Glomerular visceral epithelial cell (primary cell): ENCODE data around the gene BCL2L11.
A peak's percentile ranks its signal among the peaks of the same experiment; 100 is the strongest.
"Not testable (repeated sequence)": the region's sequence is repeated elsewhere in the genome, so short reads cannot be mapped to it uniquely, and the experiment has no call there.

Experiments
- DNase-seq: peaks from one replicate; pipeline ENCODE4 v3.0.0-alpha.2; 2016; ENCODE audit errors: extremely low spot score

The BCL2L11 gene, protein sequence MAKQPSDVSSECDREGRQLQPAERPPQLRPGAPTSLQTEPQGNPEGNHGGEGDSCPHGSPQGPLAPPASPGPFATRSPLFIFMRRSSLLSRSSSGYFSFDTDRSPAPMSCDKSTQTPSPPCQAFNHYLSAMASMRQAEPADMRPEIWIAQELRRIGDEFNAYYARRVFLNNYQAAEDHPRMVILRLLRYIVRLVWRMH

DNA sequence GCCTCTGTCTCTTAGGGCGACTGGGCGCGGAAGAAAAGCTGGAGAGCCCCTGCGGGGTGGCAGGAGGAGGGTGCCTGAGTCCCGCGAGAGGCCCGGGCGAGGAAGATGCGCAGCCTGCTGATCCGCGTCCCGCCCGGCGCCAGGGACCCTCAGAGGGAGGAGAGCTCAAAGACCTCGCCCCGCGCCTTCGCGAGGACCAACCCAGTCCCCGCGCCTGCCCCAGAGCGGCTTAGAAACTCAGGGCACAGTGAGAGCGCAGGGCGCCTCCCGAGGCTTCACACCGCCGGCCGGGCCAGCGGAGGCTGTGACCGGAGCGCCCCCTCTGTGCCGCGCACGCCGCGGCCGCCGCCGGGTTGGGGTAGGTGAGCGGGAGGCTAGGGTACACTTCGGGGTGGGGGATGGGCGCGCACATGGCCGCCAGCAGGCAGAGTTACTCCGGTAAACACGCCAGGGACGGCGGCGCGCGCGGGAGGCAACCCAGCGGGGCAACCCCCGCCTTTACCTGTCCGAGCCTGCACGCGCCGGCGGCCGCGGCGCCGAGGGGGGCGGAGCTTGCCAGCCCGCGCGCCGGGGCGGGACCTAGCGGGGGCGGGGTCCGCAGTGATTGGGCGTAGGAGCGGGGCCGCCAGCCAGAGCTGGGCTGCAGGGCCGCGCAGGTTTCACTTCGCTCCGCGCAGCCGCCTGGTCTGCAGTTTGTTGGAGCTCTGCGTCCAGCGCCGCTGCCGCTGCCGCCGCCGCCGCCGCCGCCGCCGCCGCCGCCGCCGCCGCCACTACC lies at the start of gene BCL2L11:
Gene BCL2L11 (plus strand): TSS at position 662 of the 775 bp plus-strand sequence. CDS start 2,832 bp downstream, outside the sequence.
- DNase-seq = peak; percentile 97

- peak; percentile 85 for DNase-seq
Measured at GRCh38 chr2:111071600-111072171, 49.0 kb upstream of the BCL2L11 start.

DNA sequence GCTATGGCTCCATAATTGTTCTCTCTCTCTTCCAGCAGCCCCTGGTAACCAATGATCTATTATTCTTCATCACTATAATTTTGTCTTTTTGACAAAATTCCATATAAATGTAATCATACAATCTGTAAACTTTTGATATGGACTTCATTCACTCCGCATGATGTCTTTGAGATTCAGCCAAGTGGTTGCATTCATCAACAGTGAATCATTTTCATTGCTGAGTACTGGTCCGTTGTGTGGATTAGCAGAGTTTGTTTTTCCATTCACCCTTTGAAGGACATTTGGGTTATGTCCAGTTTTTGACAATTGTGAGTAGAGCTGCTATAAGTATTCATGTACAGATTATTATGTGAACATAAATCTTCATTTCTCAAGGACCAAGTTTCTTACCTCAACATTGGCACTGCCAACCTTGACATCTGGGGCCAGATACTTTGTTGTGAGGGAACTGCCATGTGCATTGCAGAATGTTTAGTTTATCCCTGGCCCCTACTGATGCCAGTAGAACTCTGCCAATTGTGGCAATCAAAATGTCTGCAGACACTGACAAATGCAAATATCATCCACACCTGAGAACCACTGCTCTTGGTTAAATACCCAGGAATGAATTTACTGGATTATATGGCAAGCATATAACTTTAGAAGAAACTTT lies 48.4 kb upstream of the BCL2L11 start:
- peak; percentile 74 for DNase-seq

GRCh38 chr2:111082659-111083058 lies 38.1 kb upstream of the BCL2L11 start:
- DNase-seq = not testable (repeated sequence)

DNA sequence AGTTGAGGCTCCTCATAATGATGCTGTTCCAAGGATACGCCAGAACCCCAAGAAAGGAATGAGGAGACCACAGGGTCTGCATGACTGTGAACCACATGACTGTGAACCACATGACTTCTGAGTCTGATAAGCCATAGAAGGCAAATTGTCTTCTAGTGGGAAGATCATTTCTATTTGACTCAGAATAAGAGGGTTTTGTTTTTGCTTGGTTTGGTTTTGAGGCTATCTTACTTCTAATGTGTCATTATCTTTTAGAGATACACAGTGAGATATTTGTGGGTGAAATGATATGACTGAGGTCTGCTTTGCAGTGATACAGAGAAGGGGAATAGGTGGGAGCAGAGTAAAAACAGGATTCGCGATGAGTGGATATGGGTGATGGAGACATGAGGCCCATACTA lies 28.9 kb upstream of the BCL2L11 start:
- no peak for DNase-seq

- no peak for DNase-seq
Measured at GRCh38 chr2:111094691-111095090, 26.0 kb upstream of the BCL2L11 start.

DNA sequence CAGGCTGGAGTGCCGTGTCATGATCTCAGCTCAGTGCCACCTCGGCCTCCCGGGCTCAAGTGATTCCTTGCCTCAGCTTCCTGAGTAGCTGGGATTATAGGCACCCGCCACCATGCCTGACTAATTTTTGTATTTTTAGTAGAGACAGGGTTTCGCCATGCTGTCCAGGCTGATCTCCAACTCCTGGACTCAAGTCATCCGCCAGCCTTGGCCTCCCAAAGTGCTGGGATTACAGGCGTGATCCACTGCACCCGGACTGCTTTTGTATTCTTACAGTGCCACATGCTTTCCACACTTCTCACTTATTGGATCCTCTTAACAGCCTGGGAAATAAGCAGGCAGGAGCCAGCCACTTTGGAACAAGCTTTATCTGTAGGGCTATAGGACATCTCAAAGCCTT lies 25.3 kb upstream of the BCL2L11 start:
- DNase-seq = no peak

- DNase-seq = no peak
Measured at GRCh38 chr2:111099402-111099801, 21.3 kb upstream of the BCL2L11 start.

- DNase-seq = no peak
Measured at GRCh38 chr2:111100087-111100764, 20.5 kb upstream of the BCL2L11 start.

DNA sequence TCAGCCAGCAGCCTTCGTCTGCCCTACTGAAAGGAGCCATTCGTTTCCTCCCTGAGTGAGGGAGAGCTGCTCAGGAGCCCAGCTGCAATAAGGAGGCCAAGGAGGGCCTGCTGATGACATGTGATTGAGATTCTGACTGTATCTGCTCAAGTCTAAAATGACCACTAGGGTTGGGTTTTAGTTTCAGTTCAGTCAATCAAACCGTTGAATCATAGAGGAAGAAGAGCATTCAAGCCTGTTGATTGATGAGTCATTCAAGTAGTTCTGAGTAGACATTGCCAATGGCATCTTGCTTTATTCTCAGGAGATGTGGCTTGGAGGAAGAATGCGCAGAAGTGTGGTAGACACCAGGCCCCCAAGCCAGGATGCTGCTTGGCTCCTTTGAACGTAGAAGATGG lies 19.9 kb upstream of the BCL2L11 start:
- DNase-seq = peak; percentile 52

GRCh38 chr2:111101592-111101991 lies 19.1 kb upstream of the BCL2L11 start:
- no peak for DNase-seq

DNA sequence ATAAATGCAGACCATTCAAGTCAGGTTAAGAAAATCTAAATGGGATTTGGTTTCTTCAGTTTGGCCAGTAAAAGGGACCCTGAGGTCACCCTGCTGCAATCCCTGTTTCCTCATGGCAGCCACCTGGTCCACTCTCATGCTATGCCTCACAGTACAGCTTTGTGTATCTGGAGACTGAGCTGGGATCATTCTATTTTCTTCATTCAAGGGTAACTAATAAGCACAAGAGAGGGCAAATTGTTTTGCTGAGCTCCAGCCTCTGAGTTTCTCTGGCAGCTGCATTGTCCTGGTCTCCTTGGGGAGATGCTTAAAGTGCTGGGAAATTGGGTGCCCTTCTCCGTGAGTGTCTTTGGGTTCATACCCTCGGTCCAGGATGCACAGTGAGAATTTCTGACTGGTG lies 18.5 kb upstream of the BCL2L11 start:
- no peak for DNase-seq

DNA sequence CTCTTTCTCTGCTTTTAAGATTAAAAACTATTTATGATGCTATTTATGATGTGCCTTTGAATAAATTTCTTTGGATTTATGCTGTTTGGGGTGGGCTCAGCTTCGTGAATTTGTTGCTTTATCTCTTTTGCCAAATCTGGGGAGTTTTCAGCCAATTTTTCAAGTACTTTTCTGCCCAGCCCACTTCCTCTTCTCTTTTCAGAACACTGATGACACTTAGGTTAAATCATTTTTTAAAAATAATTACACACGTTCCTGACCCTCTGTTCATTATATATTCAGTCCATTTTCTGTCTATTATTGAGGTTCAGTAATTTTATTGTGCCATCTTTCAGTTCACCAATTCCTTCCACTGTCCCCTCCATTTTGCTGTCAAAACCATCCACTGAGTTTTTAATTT lies 14.8 kb upstream of the BCL2L11 start:
- no peak for DNase-seq

GRCh38 chr2:111106706-111107105 lies 14.0 kb upstream of the BCL2L11 start:
- no peak for DNase-seq

DNA sequence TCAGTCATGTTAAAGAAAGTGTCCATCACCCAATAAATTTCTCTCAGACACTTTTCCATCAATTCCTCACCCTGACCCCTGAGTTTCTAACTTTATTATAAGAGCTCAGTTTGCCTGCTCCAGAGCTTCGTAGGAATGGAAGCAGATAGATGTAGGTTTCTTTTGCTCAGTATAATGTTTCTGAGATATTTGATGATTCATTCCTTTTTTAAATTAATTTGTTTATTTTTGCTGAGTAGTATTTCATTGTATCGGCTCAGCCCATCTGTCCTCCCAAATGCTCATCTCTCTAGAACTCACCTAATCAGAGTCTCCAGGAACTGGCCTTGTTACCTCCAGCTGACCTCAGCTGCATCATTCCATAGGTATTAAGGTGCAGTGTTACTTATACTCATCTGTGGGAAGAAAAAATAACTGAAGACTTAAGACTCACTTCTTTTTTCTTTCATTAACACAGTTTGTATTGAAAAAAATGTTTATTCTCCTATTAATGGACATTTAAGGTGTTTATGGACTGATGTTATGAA lies 11.9 kb upstream of the BCL2L11 start:
- DNase-seq = no peak

DNA sequence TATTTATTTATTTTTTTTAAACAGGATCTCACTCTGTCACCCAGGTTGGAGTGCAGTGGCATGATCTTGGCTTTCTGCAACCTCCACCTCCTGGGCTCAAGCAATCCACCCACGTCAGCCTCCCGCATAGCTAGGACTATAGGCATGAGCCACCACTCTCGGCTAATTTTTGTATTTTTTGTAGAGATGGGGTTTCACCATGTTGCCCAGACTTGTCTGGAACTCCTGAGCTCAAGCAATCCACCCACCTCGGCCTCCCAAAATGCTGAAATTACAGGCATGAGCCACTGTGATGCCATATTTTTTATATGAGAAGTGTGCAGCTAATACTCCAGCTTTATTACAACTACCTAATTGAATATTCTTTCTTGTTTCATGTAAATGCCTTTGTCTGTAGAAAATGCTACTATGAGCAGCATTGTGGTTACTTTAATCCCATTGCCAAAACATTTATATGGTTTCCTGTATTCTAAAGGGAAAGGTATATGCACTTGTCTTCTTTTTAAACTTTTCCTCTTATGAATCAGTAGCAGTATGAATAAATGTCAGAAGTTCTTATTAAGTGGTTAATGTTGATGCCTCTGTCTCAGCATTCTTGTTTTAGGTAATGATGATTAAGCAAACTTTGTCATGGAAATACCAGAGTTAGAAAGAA lies 9.5 kb upstream of the BCL2L11 start:
- DNase-seq = no peak

- no peak for DNase-seq
Measured at GRCh38 chr2:111113838-111114237, 6.9 kb upstream of the BCL2L11 start.

DNA sequence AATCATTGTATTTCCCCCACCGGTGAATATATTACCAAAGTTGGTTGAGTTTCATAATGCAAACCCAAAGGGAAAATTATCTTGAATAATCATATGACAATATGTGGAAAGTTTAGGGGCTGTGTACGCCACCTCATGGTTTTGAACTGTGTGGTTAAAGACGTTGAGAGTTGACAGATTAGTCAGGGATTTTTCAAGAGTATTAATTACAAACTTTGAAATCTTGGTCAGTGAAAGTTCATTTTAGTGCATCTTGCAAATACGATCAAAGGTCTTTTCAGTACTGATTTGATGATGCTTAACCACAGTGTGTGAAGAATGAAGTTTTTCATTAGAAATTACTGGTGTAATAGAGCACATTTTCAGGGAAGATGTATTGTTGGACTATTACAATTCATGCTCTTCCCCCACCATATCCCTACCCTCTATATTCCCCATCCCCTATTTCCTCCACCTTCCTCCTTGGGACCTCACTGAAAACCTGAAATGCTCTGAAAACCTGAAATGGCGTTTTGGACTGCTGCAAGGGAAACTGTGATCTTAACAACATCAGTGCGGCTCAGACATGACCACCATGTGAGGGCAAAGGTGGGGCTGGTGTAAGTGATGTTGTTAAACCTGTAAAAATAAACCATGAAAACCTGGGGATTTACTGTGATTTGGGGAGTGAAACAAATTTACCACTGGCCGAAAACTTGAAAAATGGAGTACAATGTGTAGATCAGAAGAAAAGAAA lies 4.5 kb upstream of the BCL2L11 start:
- DNase-seq = no peak

DNA sequence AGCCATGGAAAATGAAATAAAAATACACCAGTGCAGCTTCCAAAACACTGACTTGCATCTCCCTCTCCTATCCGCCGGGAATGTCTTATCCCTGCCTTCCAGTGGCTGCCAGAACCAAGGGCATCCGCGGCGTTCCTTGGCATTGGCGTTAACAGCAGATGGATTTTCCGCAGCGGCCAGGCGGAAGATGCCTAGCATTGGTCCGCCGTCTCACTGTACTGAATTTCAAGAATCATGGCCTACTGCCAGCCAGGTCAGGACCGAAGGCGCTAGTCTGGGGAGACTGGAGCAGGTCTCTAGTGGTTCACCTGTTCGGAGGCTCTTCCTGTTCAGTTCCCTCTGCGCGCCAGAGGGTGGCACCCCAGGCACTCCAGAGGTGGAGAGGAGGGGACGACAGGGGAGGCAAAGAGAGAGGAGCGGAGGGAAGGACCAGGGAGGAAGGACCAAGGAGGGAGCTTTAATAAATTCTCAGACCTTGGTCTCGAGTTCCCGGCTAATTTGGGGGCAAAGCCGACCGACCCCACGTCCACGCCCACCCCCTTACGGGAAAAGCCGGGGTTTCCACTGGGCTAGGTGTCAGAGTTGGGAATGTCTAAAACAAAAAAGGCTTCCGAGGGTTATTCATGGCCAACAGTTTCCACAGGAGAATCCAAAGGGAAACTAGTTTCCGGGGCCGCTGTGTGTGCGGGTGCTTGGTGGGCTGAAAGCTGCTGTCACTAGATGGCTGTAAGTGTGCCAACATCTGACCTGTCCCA lies 3.7 kb upstream of the BCL2L11 start:
- peak; percentile 85 for DNase-seq
